Loucy (cell line): Measurements from ENCODE around the gene CELF2.

ENCODE experiments used
- H2AFZ ChIP-seq: fragments of 200-600 bp; sonication (generic); 2 replicates; pipeline ENCODE4 v1.6.0; 2016; ENCODE audit warnings: antibody characterized with exemption, mild to moderate bottlenecking, low read length, moderate library complexity
- H3F3A ChIP-seq: fragments of 200-600 bp; 2 replicates; pipeline ENCODE4 v1.6.0; 2016; ENCODE audit warnings: antibody characterized with exemption, low read depth, mild to moderate bottlenecking
- H3K27me3 ChIP-seq: fragments of 200-600 bp; sonication (generic); 2 replicates; pipeline ENCODE4 v1.6.1; 2014; ENCODE audit warnings: low read length, mild to moderate bottlenecking; ENCODE audit not compliant: insufficient read depth, poor library complexity, severe bottlenecking
- H3K36me3 ChIP-seq: fragments of 200-600 bp; sonication (generic); 2 replicates; pipeline ENCODE4 v1.6.1; 2016; ENCODE audit warnings: low read length; ENCODE audit not compliant: insufficient read depth
- H3K4me1 ChIP-seq: fragments of 200-600 bp; sonication (generic); 2 replicates; pipeline ENCODE4 v1.5.1; 2014; ENCODE audit warnings: low read length, mild to moderate bottlenecking; ENCODE audit not compliant: insufficient read depth, poor library complexity, severe bottlenecking
- H3K4me2 ChIP-seq: fragments of 200-600 bp; sonication (generic); 2 replicates; pipeline ENCODE4 v1.6.0; 2014; ENCODE audit warnings: antibody characterized with exemption, low read length, low read depth, mild to moderate bottlenecking; ENCODE audit not compliant: poor library complexity, severe bottlenecking
- H3K4me3 ChIP-seq: fragments of 200-600 bp; sonication (generic); 2 replicates; pipeline ENCODE4 v1.5.1; 2014; ENCODE audit warnings: low read length, mild to moderate bottlenecking, mixed read lengths; ENCODE audit not compliant: poor library complexity, severe bottlenecking
- H3K79me2 ChIP-seq: fragments of 200-600 bp; sonication (generic); 2 replicates; pipeline ENCODE4 v1.6.1; 2014; ENCODE audit warnings: low read length; ENCODE audit not compliant: insufficient read depth
- H3K9ac ChIP-seq: fragments of 200-600 bp; sonication (generic); 2 replicates; pipeline ENCODE4 v1.6.0; 2014; ENCODE audit warnings: mild to moderate bottlenecking, low read depth, low read length, moderate library complexity; ENCODE audit not compliant: poor library complexity, severe bottlenecking
- H3K9me2 ChIP-seq: fragments of 200-600 bp; sonication (generic); replicated peaks from 2 replicates; pipeline ENCODE4 v1.6.1; 2016; ENCODE audit warnings: low read depth, low read length, mixed read lengths
- H3K9me3 ChIP-seq: fragments of 200-600 bp; sonication (generic); 2 replicates; pipeline ENCODE4 v1.6.1; 2014; ENCODE audit warnings: mild to moderate bottlenecking, antibody characterized with exemption, low read length, low read depth; ENCODE audit not compliant: insufficient read depth
- H4K20me1 ChIP-seq: fragments of 200-600 bp; sonication (generic); 2 replicates; pipeline ENCODE4 v1.6.0; 2014; ENCODE audit warnings: antibody characterized with exemption, low read length, mild to moderate bottlenecking; ENCODE audit not compliant: insufficient read depth, poor library complexity, severe bottlenecking
- CTCF ChIP-seq: fragments of 200-600 bp; sonication (generic); conservative IDR thresholded peaks from 2 replicates; pipeline ENCODE4 v1.5.1; 2014; ENCODE audit warnings: mild to moderate bottlenecking, antibody characterized with exemption, low read length
- EZH2phosphoT487 ChIP-seq: fragments of 200-600 bp; IDR thresholded peaks from 2 replicates; pipeline ENCODE4 v1.6.1; 2018; ENCODE audit warnings: antibody characterized with exemption, mild to moderate bottlenecking, moderate library complexity, borderline replicate concordance

CELF2 gene

GRCh38 chr10:11279314-11279713 is 261.6 kb downstream of the CELF2 start:
- Histone ChIP-seq H3K4me1 (no peaks in the 10 kb centered on the region), H4K20me1 (no peaks in the 10 kb centered on the region), H3K9me2 (no peaks in the 10 kb centered on the region), H3K4me3 (no peak overlapping the region), H3K9ac (no peak overlapping the region), H3K36me3 (peaks cover 91% of the 10 kb centered on the region; the same call in 1 of the 2 replicates), H3F3A (no peaks in the 10 kb centered on the region), H3K27me3 (no peaks in the 10 kb centered on the region), H3K4me2 (no peak overlapping the region), H3K79me2 (no peaks in the 10 kb centered on the region), H2AFZ (no peak overlapping the region), H3K9me3 (no peaks in the 10 kb centered on the region)
- TF ChIP-seq EZH2phosphoT487 (no peak), CTCF (no peak)

- no peaks in the 10 kb centered on the region for H3K9me2 ChIP-seq
- H3K9me3 ChIP-seq = no peaks in the 10 kb centered on the region
- H4K20me1 ChIP-seq = no peaks in the 10 kb centered on the region
- H3K36me3 ChIP-seq = peaks cover 91% of the 10 kb centered on the region; the same call in 1 of the 2 replicates
- no peak overlapping the region for H3K9ac ChIP-seq
- H2AFZ ChIP-seq = no peak overlapping the region
- H3K4me3 ChIP-seq = no peak overlapping the region
- H3K4me1 ChIP-seq = no peaks in the 10 kb centered on the region
- TF ChIP-seq EZH2phosphoT487 = no peak
- no peak for TF ChIP-seq CTCF
- no peaks in the 10 kb centered on the region for H3F3A ChIP-seq
- no peaks in the 10 kb centered on the region for H3K27me3 ChIP-seq
- H3K79me2 ChIP-seq = no peaks in the 10 kb centered on the region
- H3K4me2 ChIP-seq = no peak overlapping the region
Observed at GRCh38 chr10:11280187-11280932, 262.7 kb downstream of the CELF2 start.

GRCh38 chr10:11282156-11282555 is 264.5 kb downstream of the CELF2 start:
- Histone ChIP-seq H3K9me3 (no peaks in the 10 kb centered on the region), H3F3A (no peaks in the 10 kb centered on the region), H3K36me3 (peaks cover 91% of the 10 kb centered on the region; the same call in 1 of the 2 replicates), H3K4me2 (no peak overlapping the region), H4K20me1 (no peaks in the 10 kb centered on the region), H3K4me1 (no peaks in the 10 kb centered on the region), H3K9me2 (no peaks in the 10 kb centered on the region), H3K9ac (no peak overlapping the region), H3K27me3 (no peaks in the 10 kb centered on the region), H2AFZ (no peak overlapping the region), H3K4me3 (no peak overlapping the region), H3K79me2 (no peaks in the 10 kb centered on the region)
- no peak for TF ChIP-seq CTCF
- no peak for TF ChIP-seq EZH2phosphoT487
